Heart right ventricle (tissue), 16 donors: Measurements from ENCODE around the gene TLL1. TPM values are rescaled to one million over a fixed set of nuclear protein-coding genes. Genes with fewer than 3 reads are reported as not detected.

Source experiments
- ATAC-seq, 8 donors: fragments of 200-7000 bp; cut with Tn5 transposase; one replicate each; pipeline ENCODE4 v1.9.1; 2020; ENCODE audit warnings: mild to moderate bottlenecking in 8 of 8, moderate library complexity in 8 of 8, moderate number of reproducible peaks in 1 of 8
- DNase-seq, 2 donors: peaks; one replicate each; pipeline ENCODE4 v3.0.0-alpha.2; 2020
- H3K27ac ChIP-seq, 10 donors: fragments of 200-600 bp; sonication (generic) in 2 of 10; one replicate each; pipeline versions ENCODE4 v1.5.0 to v1.8.0; 2020 to 2022; ENCODE audit warnings: mild to moderate bottlenecking in 3 of 10
- H3K27me3 ChIP-seq, 7 donors: fragments of 200-600 bp; one replicate each; pipeline ENCODE4 v1.8.0; 2021 to 2022; ENCODE audit warnings: mild to moderate bottlenecking in 2 of 7
- H3K36me3 ChIP-seq, 9 donors: fragments of 200-600 bp; sonication (generic) in 1 of 9; one replicate each; pipeline versions ENCODE4 v1.5.0 to v1.8.0; 2020 to 2022; ENCODE audit warnings: mild to moderate bottlenecking in 2 of 9
- H3K4me1 ChIP-seq, 9 donors: fragments of 200-600 bp; sonication (generic) in 1 of 9; one replicate each; pipeline versions ENCODE4 v1.5.0 to v1.8.0; 2020 to 2022; ENCODE audit warnings: mild to moderate bottlenecking in 4 of 9
- H3K4me3 ChIP-seq, 10 donors: fragments of 200-600 bp; sonication (generic) in 2 of 10; one replicate each; pipeline versions ENCODE4 v1.5.0 to v1.8.0; 2020 to 2022; ENCODE audit warnings: mild to moderate bottlenecking in 7 of 10, moderate library complexity in 2 of 10
- H3K9me3 ChIP-seq, 11 donors: fragments of 200-600 bp in 10 of 11; sonication (generic) in 2 of 11; one replicate each; pipeline versions ENCODE4 v1.5.0 to v1.8.0; 2013 to 2022; ENCODE audit warnings: mild to moderate bottlenecking in 2 of 11, control low read depth in 1 of 11, moderate library complexity in 1 of 11
- WGBS, 2 donors: extraction: QIAGEN DNeasy Blood & Tissue Kit; methylation state at CpG; one replicate each; pipeline ENCODE4 v1.1.7; 2013; ENCODE audit warnings: inconsistent platforms in 1 of 2; 5-methylcytosine and 5-hydroxymethylcytosine counted together
- intact Hi-C, 10 donors: fragments of 100-400 bp; cut with DNase I; formaldehyde crosslinking; loops; one replicate each; pipeline versions ENCODE4 v1.11.1 to v1.14.2; 2022
- polyA plus RNA-seq, 2 donors: library from polyadenylated mRNA; stranded (reverse); fragments of 200-250 nt; gene quantifications; one replicate each; pipeline ENCODE4 v1.2.3, GENCODE V29; 2013
- total RNA-seq, 10 donors: library from RNA; stranded (reverse); fragmentation: NEBNext Ultra II Directional in 3 of 10; extraction: Animal tissue kit (Norgen Biotek cat#: 25700) in 3 of 10; gene quantifications; one replicate each; pipeline versions ENCODE4 v1.2.1 to v1.2.4, GENCODE V29; 2021 to 2023
- TF ChIP-seq, protein P1 (sequence below), 9 donors: fragments of 200-600 bp; sonication (generic) in 2 of 9; IDR thresholded peaks; one replicate each; pipeline versions ENCODE4 v1.5.0 to v1.8.0; 2021 to 2022; ENCODE audit warnings: antibody characterized with exemption in 9 of 9, mild to moderate bottlenecking in 5 of 9, moderate library complexity in 1 of 9
- donor health status: Arrhythmogenic right ventricular cardiomyopathy.
- donor health status: ischemic (EF 13 %, LVEDD 7.1; RV severe dilation, severe dysfunction).
- donor health status: healthy with polysubstance abuse.
- donor health status: DM: no; HTN: yes; CAD: no.
- donor health status: DM: no; HTN: no; CAD: no.
- donor health status: ischemic (EF 25% LVEDD 6.9; RV normal size, moderate dysfunction).
- donor health status: ischemic (EF 25% LVEDD 5.7; RV mildly dilated, moderate dysfunction).
- donor health status: healthy.
- donor health status: DM: yes; HTN: yes; CAD: no.
- donor health status: Ischemic cardiomyopathy.
- donor health status: ischemic (EF 35%, LVEDD 5.7; RV mildly dilated, moderate dysfunction).
- donor health status: nonischemic (EF 11% LVEDD 7.7; RV severe dilation, severe dysfunction).
- donor health status: DM: yes; HTN: yes; CAD: no.
- donor health status: PGD.
- donor health status: ischemic (EF 29% LVEDD 5.4; RV normal size, mild dysfunction).
- donor health status: nonischemic (EF 23%, LVEDD 6.1; RV moderate dilation, normal function).

TLL1 gene
- total and polyA plus RNA-seq, 12 donors: 0.17 to 2.3 (median 0.71) TPM

DNA sequence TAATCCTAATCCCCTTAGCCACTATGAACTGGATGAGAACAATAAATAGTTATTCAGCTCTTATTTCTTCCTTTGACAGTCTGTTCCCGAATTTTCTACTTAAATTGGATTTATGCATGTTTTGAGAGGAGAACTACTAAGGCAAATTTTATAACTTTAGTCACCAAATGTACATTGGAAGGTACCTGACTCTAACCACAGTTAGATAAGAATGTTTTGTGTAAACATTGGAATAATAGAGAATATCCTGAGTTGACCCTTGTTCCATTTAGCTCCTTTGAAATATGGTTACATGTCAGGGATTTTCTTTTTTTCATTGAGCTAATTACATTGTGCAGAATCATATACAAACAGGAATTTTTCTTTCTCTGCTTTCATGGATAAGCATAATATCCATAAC lies 202.6 kb downstream of the TLL1 start:
- Histone ChIP-seq H3K36me3 (no peaks in the 10 kb centered on the region), H3K27me3 (no peaks in the 10 kb centered on the region), H3K4me1 (no peaks in the 10 kb centered on the region), H3K4me3 (no peak overlapping the region), H3K9me3 (peaks cover 0 to 10% (median 0%) of the 10 kb centered on the region in 11 donors), H3K27ac (no peak overlapping the region)
- intact Hi-C loops: no loop called here
- ATAC-seq (no peak), DNase-seq (no peak)
- WGBS, 2 donors: 64 to 65% methylated on average over 1 of the region's 1 CpG
- TF ChIP-seq, protein P1, sequence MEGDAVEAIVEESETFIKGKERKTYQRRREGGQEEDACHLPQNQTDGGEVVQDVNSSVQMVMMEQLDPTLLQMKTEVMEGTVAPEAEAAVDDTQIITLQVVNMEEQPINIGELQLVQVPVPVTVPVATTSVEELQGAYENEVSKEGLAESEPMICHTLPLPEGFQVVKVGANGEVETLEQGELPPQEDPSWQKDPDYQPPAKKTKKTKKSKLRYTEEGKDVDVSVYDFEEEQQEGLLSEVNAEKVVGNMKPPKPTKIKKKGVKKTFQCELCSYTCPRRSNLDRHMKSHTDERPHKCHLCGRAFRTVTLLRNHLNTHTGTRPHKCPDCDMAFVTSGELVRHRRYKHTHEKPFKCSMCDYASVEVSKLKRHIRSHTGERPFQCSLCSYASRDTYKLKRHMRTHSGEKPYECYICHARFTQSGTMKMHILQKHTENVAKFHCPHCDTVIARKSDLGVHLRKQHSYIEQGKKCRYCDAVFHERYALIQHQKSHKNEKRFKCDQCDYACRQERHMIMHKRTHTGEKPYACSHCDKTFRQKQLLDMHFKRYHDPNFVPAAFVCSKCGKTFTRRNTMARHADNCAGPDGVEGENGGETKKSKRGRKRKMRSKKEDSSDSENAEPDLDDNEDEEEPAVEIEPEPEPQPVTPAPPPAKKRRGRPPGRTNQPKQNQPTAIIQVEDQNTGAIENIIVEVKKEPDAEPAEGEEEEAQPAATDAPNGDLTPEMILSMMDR (IDR thresholded peaks at IDR 0.05): no peak

DNA sequence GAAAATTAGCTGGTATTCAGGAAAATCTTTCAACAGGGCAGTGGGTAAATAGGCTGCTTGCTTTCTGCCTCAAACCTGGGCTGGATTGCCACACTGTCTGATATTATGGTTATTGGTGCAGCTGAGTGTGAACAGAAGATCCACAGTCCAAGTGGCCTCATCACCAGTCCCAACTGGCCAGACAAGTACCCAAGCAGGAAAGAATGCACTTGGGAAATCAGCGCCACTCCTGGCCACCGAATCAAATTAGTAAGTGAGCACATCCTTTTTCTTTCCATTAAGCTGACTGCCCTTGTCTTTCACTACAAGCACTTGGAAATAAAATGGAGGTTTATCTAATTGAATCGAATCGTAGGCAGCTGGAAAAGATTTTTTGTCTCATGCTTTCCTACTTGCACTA lies 204.7 kb downstream of the TLL1 start:
- H3K9me3 ChIP-seq: peaks cover 0 to 10% (median 0%) of the 10 kb centered on the region in 11 donors
- H3K36me3 ChIP-seq: no peaks in the 10 kb centered on the region
- H3K4me3 ChIP-seq: no peak overlapping the region
- intact Hi-C loops: no loop called here
- H3K27me3 ChIP-seq: no peaks in the 10 kb centered on the region
- TF ChIP-seq, protein P1 (IDR thresholded peaks at IDR 0.05): no peak
- ATAC-seq: no peak
- WGBS, 2 donors: 79 to 87% methylated on average over 4 of the region's 4 CpGs
- H3K4me1 ChIP-seq: no peaks in the 10 kb centered on the region
- H3K27ac ChIP-seq: no peak overlapping the region
- DNase-seq: no peak

DNA sequence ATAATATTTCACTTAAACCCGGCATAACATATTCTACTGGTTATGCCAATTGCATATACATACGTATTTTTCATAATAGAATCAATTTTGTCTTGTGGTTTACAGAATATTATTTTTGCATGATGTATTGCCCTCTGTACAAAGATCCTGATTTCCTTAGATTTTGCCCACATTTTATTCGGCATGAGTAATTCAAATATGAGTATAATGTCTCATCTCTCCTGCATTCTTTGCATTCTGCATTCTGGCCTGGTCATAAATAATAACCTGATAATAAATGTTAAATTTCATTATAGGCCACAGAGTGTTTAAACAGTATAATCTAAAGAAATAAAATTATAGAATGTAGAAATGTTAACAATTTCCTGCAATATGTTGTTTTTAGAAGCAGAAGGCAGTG lies 205.3 kb downstream of the TLL1 start:
- H3K27ac ChIP-seq: no peak overlapping the region
- TF ChIP-seq, protein P1 (IDR thresholded peaks at IDR 0.05): no peak
- WGBS, 2 donors: 90 to 92% methylated on average over 3 of the region's 3 CpGs
- H3K36me3 ChIP-seq: no peaks in the 10 kb centered on the region
- DNase-seq (no peak), ATAC-seq (no peak)
- no peaks in the 10 kb centered on the region for H3K4me1 ChIP-seq
- H3K27me3 ChIP-seq: no peaks in the 10 kb centered on the region
- H3K9me3 ChIP-seq: peaks cover 0 to 10% (median 0%) of the 10 kb centered on the region in 11 donors
- intact Hi-C loops: no loop called here
- H3K4me3 ChIP-seq: no peak overlapping the region

DNA sequence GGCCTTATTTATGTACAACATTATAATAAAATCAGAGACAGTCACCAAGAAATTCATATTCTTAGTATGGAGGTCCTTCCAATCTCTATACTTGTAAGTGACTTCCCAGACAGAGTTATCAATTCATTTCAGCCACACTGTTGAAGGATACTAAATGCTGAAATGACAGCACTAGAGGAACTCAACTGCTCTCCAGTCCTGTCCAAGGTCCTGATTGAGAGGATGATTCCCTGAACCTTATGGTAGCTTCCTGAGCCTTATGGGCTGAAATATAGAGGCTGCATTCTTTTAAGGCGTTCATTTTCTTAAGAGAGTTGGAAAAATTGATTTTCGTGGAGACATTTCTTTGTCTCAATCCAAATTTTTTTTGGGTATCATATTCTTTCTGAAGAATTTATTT lies 205.9 kb downstream of the TLL1 start:
- 75 to 76% methylated on average over 2 of the region's 2 CpGs for WGBS, 2 donors
- H3K4me1 ChIP-seq: no peaks in the 10 kb centered on the region

More for the DNA sequence above, 205.9 kb downstream of the TLL1 start:
- intact Hi-C loops: no loop called here
- H3K27ac ChIP-seq: no peak overlapping the region
- no peak overlapping the region for H3K4me3 ChIP-seq
- H3K36me3 ChIP-seq: no peaks in the 10 kb centered on the region
- TF ChIP-seq, protein P1 (IDR thresholded peaks at IDR 0.05): no peak
- no peak for ATAC-seq
- H3K27me3 ChIP-seq: no peaks in the 10 kb centered on the region
- peaks cover 0 to 10% (median 0%) of the 10 kb centered on the region in 11 donors for H3K9me3 ChIP-seq
- no peak for DNase-seq
